Activated T-cell treated with anti-CD3 and anti-CD28 coated beads, Interleukin-2, amount 50 U/mL, for 1 hour (primary cell): ENCODE data around the gene HOXA13.

Source experiments
- DNase-seq: peaks from one replicate; pipeline ENCODE4 v3.0.0-alpha.2; 2020

The HOXA13 gene

DNA sequence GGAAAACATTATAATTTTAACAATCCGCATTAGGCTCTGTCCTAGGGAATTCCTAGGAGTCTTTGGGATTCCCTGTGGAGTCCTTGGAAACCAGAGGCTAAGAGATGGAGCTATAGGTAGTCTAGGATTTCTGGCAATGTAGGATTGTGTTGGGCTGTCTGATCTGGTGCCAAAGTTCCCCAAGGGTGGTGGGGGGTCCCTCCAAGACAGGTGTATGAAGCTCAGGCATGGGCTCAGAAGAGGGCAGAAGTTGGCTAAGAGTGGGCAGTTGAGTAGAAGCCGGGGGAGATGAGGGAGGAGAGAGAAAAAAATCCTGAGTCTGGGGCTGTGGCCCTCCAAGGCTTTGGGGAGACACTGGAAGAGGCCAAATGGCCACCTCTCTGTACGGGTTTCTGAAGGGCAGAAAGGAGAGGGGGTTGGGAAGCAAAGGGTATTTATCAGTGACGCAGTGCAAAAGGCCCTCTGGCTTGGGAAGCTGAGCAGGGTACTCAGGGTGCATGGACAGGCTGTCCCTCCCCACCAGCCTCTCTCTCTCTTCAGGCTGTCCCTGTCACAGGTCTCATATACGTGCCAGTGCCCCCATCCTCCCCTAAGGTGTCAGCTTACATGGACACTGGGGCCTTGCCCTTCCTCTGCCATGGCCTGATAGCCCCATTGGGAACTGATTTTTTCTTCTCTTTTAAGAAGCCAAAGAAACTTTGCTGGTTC lies 53.2 kb downstream of the HOXA13 start:
- DNase-seq = no peak

DNA sequence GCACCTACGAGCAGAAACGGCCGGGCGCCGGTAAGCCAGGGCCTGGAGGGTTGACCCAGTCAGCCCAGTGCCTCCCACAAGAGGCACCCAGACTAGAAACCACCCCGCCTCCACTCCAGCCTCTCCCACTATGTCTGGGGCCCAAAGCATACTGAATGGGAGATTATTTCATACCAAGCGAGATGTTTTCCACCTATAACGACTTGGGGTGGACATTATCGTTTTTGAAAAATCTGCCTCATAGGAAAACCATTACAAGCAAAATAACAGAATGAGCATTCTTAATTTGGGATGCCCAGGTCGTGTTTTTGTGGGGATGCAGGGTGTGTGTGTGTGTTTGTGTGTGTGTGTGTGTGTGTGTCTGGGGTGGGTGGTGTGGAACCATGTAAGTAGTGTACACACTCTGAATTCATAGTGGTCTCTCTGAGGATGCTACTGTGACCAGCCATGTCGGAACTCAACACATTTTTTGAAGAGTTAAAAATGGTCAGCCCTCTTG lies 53.9 kb downstream of the HOXA13 start:
- no peak for DNase-seq

GRCh38 chr7:27145165-27145913 lies 54.6 kb downstream of the HOXA13 start:
- DNase-seq = no peak

GRCh38 chr7:27144781-27145164 lies 55.1 kb downstream of the HOXA13 start:
- DNase-seq = no peak
